Mesenchymal stem cell (in vitro differentiated cells and primary cell): ENCODE results near the gene NOC2L.

Source experiments
- DNase-seq: peaks from one replicate; pipeline ENCODE4 v3.0.0-alpha.2; 2013
- H2AFZ ChIP-seq: one replicate; pipeline ENCODE4 v1.6.1; 2013; ENCODE audit warnings: low read depth, mild to moderate bottlenecking, control low read depth, inconsistent platforms, low read length, moderate library complexity
- H2AK5ac ChIP-seq: 2 replicates; pipeline ENCODE4 v1.6.1; 2013; ENCODE audit warnings: low read length, moderate library complexity, mild to moderate bottlenecking, inconsistent platforms; ENCODE audit not compliant: severe bottlenecking
- H2BK120ac ChIP-seq: one replicate; pipeline ENCODE4 v1.6.1; 2013; ENCODE audit warnings: low read depth, mild to moderate bottlenecking, inconsistent platforms, low read length, moderate library complexity
- H2BK12ac ChIP-seq, 2 experiments: one replicate each; pipeline ENCODE4 v1.6.1; 2013; ENCODE audit warnings: inconsistent platforms in 2 of 2, low read length in 2 of 2, mild to moderate bottlenecking in 2 of 2, moderate library complexity in 2 of 2, control low read depth in 1 of 2
- H2BK15ac ChIP-seq: one replicate; pipeline ENCODE4 v1.6.1; 2013; ENCODE audit warnings: mild to moderate bottlenecking, low read depth, inconsistent platforms; ENCODE audit not compliant: poor library complexity, severe bottlenecking
- H2BK5ac ChIP-seq: 2 replicates; pipeline ENCODE4 v1.6.1; 2013; ENCODE audit warnings: low read depth, mild to moderate bottlenecking, low read length, control low read depth, inconsistent platforms; ENCODE audit not compliant: poor library complexity, severe bottlenecking
- H3K14ac ChIP-seq, 2 experiments: one replicate each; pipeline ENCODE4 v1.6.1; 2013; ENCODE audit warnings: inconsistent platforms in 2 of 2, low read length in 2 of 2, control low read depth in 1 of 2, mild to moderate bottlenecking in 1 of 2, moderate library complexity in 1 of 2
- H3K18ac ChIP-seq, 2 experiments: one replicate each; pipeline ENCODE4 v1.6.1; 2013; ENCODE audit warnings: inconsistent platforms in 2 of 2, low read length in 2 of 2, control low read depth in 1 of 2, low read depth in 1 of 2, mild to moderate bottlenecking in 1 of 2
- H3K23ac ChIP-seq, 2 experiments: one replicate each; pipeline ENCODE4 v1.6.1; 2013; ENCODE audit warnings: inconsistent platforms in 2 of 2, low read length in 2 of 2, mild to moderate bottlenecking in 2 of 2, moderate library complexity in 2 of 2, control low read depth in 1 of 2
- H3K27ac ChIP-seq: 2 replicates; pipeline ENCODE4 v1.5.1; 2013; ENCODE audit warnings: mild to moderate bottlenecking, moderate library complexity, low read length, control low read depth, inconsistent platforms; ENCODE audit not compliant: poor library complexity, severe bottlenecking
- H3K27me3 ChIP-seq, 2 experiments: 2 replicates each; pipeline versions ENCODE4 v1.6.1 to v1.7.0; 2013; ENCODE audit warnings: low read length in 2 of 2, mild to moderate bottlenecking in 2 of 2, moderate library complexity in 2 of 2, control low read depth in 1 of 2, inconsistent platforms in 1 of 2; ENCODE audit not compliant: control insufficient read depth in 1 of 2, insufficient read depth in 1 of 2
- H3K36me3 ChIP-seq, 2 experiments: 2 replicates each; pipeline versions ENCODE4 v1.6.1 to v1.7.0; 2013; ENCODE audit warnings: low read length in 2 of 2, control low read depth in 1 of 2, inconsistent platforms in 1 of 2, low read depth in 1 of 2, mild to moderate bottlenecking in 1 of 2; ENCODE audit not compliant: insufficient read depth in 2 of 2, control insufficient read depth in 1 of 2
- H3K4ac ChIP-seq, 2 experiments: one replicate each; pipeline ENCODE4 v1.6.1; 2013; ENCODE audit warnings: inconsistent platforms in 2 of 2, low read length in 2 of 2, mild to moderate bottlenecking in 2 of 2, moderate library complexity in 2 of 2, control low read depth in 1 of 2, low read depth in 1 of 2
- H3K4me1 ChIP-seq: 2 replicates; pipeline ENCODE4 v1.6.1; 2013; ENCODE audit warnings: low read depth, low read length, control low read depth; ENCODE audit not compliant: control insufficient read depth, insufficient read depth
- H3K4me2 ChIP-seq: 2 replicates; pipeline ENCODE4 v1.6.1; 2013; ENCODE audit warnings: low read length, mild to moderate bottlenecking, inconsistent platforms; ENCODE audit not compliant: poor library complexity, severe bottlenecking
- H3K4me3 ChIP-seq, 2 experiments: 2 replicates each; pipeline versions ENCODE4 v1.5.1 to v1.7.0; 2013; ENCODE audit warnings: low read length in 2 of 2, mild to moderate bottlenecking in 2 of 2, control low read depth in 1 of 2, low read depth in 1 of 2; ENCODE audit not compliant: insufficient read depth in 1 of 2
- H3K79me1 ChIP-seq: replicated peaks from 2 replicates; pipeline ENCODE4 v1.6.1; 2013; ENCODE audit warnings: mild to moderate bottlenecking, control low read depth, low read length, inconsistent platforms; ENCODE audit not compliant: poor library complexity, severe bottlenecking
- H3K9ac ChIP-seq: 2 replicates; pipeline ENCODE4 v1.7.0; 2013; ENCODE audit warnings: mild to moderate bottlenecking, low read length, moderate library complexity
- H3K9me3 ChIP-seq: 2 replicates; pipeline ENCODE4 v1.7.0; 2013; ENCODE audit warnings: mild to moderate bottlenecking, low read length; ENCODE audit not compliant: control insufficient read depth
- H4K8ac ChIP-seq: one replicate; pipeline ENCODE4 v1.6.1; 2013; ENCODE audit warnings: inconsistent platforms, mild to moderate bottlenecking, low read length, moderate library complexity
- H4K91ac ChIP-seq: one replicate; pipeline ENCODE4 v1.6.1; 2013; ENCODE audit warnings: mild to moderate bottlenecking, low read length, inconsistent platforms
- WGBS: methylation state at CpG from one replicate; pipeline ENCODE4 v1.1.7; 2013; ENCODE audit warnings: mixed read lengths; 5-methylcytosine and 5-hydroxymethylcytosine counted together

Gene NOC2L

GRCh38 chr1:982765-983436 is 23.8 kb upstream of the NOC2L start:
- Histone ChIP-seq H3K4me1 (peaks cover 9% of the 10 kb centered on the region), H3K27ac (no peak overlapping the region), H3K9me3 (no peaks in the 10 kb centered on the region), H3K79me1 (no peaks in the 10 kb centered on the region), H2AK5ac (no peak overlapping the region), H2BK15ac (no peak overlapping the region), H3K27me3 (peaks cover 22 to 69% of the 10 kb centered on the region in 2 experiments), H3K4ac (no peak overlapping the region), H3K4me2 (no peak overlapping the region), H2BK120ac (no peak overlapping the region), H3K14ac (no peak overlapping the region), H3K9ac (no peak overlapping the region), H2AFZ (no peak overlapping the region), H3K4me3 (no peak overlapping the region), H3K23ac (no peak overlapping the region), H4K8ac (no peak overlapping the region), H2BK12ac (no peak overlapping the region), H2BK5ac (no peak overlapping the region), H3K36me3 (no peaks in the 10 kb centered on the region), H3K18ac (no peak overlapping the region), H4K91ac (no peak overlapping the region)
- DNase-seq, result no peak
- WGBS, result 86% methylated on average over 43 of the region's 43 CpGs

- H2BK15ac ChIP-seq, result no peak within 1 kb of the TSS
- no peak for DNase-seq
- no peak within 1 kb of the TSS for H3K4me2 ChIP-seq
- no peak within 1 kb of the TSS for H3K23ac ChIP-seq
- peaks cover 9% of the 10 kb centered on the region for H3K4me1 ChIP-seq
- H3K36me3 ChIP-seq, result no peaks in the 10 kb centered on the region
- H4K91ac ChIP-seq, result no peak within 1 kb of the TSS
- H3K4ac ChIP-seq, result no peak within 1 kb of the TSS
- no peak within 1 kb of the TSS for H3K27ac ChIP-seq
- no peak within 1 kb of the TSS for H2AFZ ChIP-seq
- no peak within 1 kb of the TSS for H3K18ac ChIP-seq
- no peak within 1 kb of the TSS for H2AK5ac ChIP-seq
- H3K79me1 ChIP-seq, result no peaks in the 10 kb centered on the region
- H3K27me3 ChIP-seq, result peaks cover 22 to 69% of the 10 kb centered on the region in 2 experiments
- H3K9me3 ChIP-seq, result no peaks in the 10 kb centered on the region
- H4K8ac ChIP-seq, result no peak within 1 kb of the TSS
- 89% methylated on average over 28 of the region's 28 CpGs for WGBS
- no peak within 1 kb of the TSS for H3K9ac ChIP-seq
- H2BK12ac ChIP-seq, result no peak within 1 kb of the TSS
- H2BK120ac ChIP-seq, result no peak within 1 kb of the TSS
- H3K14ac ChIP-seq, result peak within 1 kb of the TSS in 1 of 2 experiments; percentile 46
- no peak within 1 kb of the TSS for H3K4me3 ChIP-seq
- no peak within 1 kb of the TSS for H2BK5ac ChIP-seq
These were observed 23.0 kb upstream of the NOC2L start, which contains the start of gene PERM1 for GRCh38 chr1:981955-982558. TSS of gene PERM1 (minus strand) at chr1:982093. CDS start at chr1:981029, 1,064 bp downstream.

- no peak overlapping the region for H3K27ac ChIP-seq
- H3K9ac ChIP-seq, result no peak overlapping the region
- no peak overlapping the region for H3K14ac ChIP-seq
- 77% methylated on average over 21 of the region's 21 CpGs for WGBS
- no peak overlapping the region for H4K8ac ChIP-seq
- peaks cover 22 to 69% of the 10 kb centered on the region in 2 experiments for H3K27me3 ChIP-seq
- H3K4me3 ChIP-seq, result no peak overlapping the region
- H3K4ac ChIP-seq, result no peak overlapping the region
- no peak overlapping the region for H2BK5ac ChIP-seq
- no peak overlapping the region for H2AFZ ChIP-seq
- no peak overlapping the region for H3K18ac ChIP-seq
- no peak overlapping the region for H2BK12ac ChIP-seq
- no peak overlapping the region for H4K91ac ChIP-seq
- H3K36me3 ChIP-seq, result no peaks in the 10 kb centered on the region
- H2BK15ac ChIP-seq, result no peak overlapping the region
- H3K79me1 ChIP-seq, result no peaks in the 10 kb centered on the region
- no peak for DNase-seq
- H2AK5ac ChIP-seq, result no peak overlapping the region
- peaks cover 9% of the 10 kb centered on the region for H3K4me1 ChIP-seq
- H3K4me2 ChIP-seq, result no peak overlapping the region
- no peak overlapping the region for H2BK120ac ChIP-seq
- H3K23ac ChIP-seq, result no peak overlapping the region
- H3K9me3 ChIP-seq, result no peaks in the 10 kb centered on the region
These were observed 22.5 kb upstream of the NOC2L start for GRCh38 chr1:981491-981954.

GRCh38 chr1:980602-981395 is 21.7 kb upstream of the NOC2L start:
- no peak overlapping the region for H3K4me2 ChIP-seq
- no peaks in the 10 kb centered on the region for H3K36me3 ChIP-seq
- H2BK120ac ChIP-seq, result no peak overlapping the region
- no peak overlapping the region for H3K27ac ChIP-seq
- no peak overlapping the region for H3K23ac ChIP-seq
- H2BK5ac ChIP-seq, result no peak overlapping the region
- H3K9me3 ChIP-seq, result no peaks in the 10 kb centered on the region
- H2BK12ac ChIP-seq, result no peak overlapping the region
- no peak overlapping the region for H3K4me3 ChIP-seq
- H4K91ac ChIP-seq, result no peak overlapping the region
- H3K79me1 ChIP-seq, result no peaks in the 10 kb centered on the region
- H3K9ac ChIP-seq, result no peak overlapping the region
- no peak for DNase-seq
- H3K4me1 ChIP-seq, result peaks cover 16% of the 10 kb centered on the region
- no peak overlapping the region for H3K18ac ChIP-seq
- H4K8ac ChIP-seq, result no peak overlapping the region
- WGBS, result 82% methylated on average over 33 of the region's 35 CpGs
- no peak overlapping the region for H2AFZ ChIP-seq
- H3K27me3 ChIP-seq, result peaks cover 22 to 69% of the 10 kb centered on the region in 2 experiments
- peak overlapping the region in 1 of 2 experiments; percentile 6 for H3K4ac ChIP-seq
- H2AK5ac ChIP-seq, result no peak overlapping the region
- H3K14ac ChIP-seq, result no peak overlapping the region
- H2BK15ac ChIP-seq, result no peak overlapping the region
